Parathyroid adenoma (tissue), 2 donors: Measurements from ENCODE around the gene KCNQ1.

Source experiments
- H2AFZ ChIP-seq: fragments of 300-600 bp; sonication (generic); one replicate; pipeline ENCODE4 v1.7.0; 2017; ENCODE audit warnings: antibody characterized with exemption, mild to moderate bottlenecking
- H3K27ac ChIP-seq: fragments of 300-600 bp; sonication (generic); one replicate; pipeline ENCODE4 v1.7.0; 2017
- H3K27me3 ChIP-seq: fragments of 300-600 bp; sonication (generic); one replicate; pipeline ENCODE4 v1.7.0; 2017; ENCODE audit warnings: low read length; ENCODE audit not compliant: control insufficient read depth, insufficient read depth
- H3K36me3 ChIP-seq: fragments of 300-600 bp; sonication (generic); one replicate; pipeline ENCODE4 v1.7.0; 2017; ENCODE audit warnings: low read length; ENCODE audit not compliant: control insufficient read depth, insufficient read depth
- H3K4me1 ChIP-seq: fragments of 300-600 bp; sonication (generic); one replicate; pipeline ENCODE4 v1.7.0; 2017; ENCODE audit warnings: control low read depth
- H3K4me2 ChIP-seq: fragments of 300-600 bp; sonication (generic); one replicate; pipeline ENCODE4 v1.7.0; 2017; ENCODE audit warnings: low read length
- H3K4me3 ChIP-seq: fragments of 300-600 bp; sonication (generic); one replicate; pipeline ENCODE4 v1.7.0; 2017; ENCODE audit warnings: low read depth, low read length
- H3K79me2 ChIP-seq: fragments of 300-600 bp; sonication (generic); one replicate; pipeline ENCODE4 v1.7.0; 2017; ENCODE audit warnings: control low read depth
- H3K9ac ChIP-seq: fragments of 300-600 bp; sonication (generic); one replicate; pipeline ENCODE4 v1.7.0; 2017; ENCODE audit warnings: mild to moderate bottlenecking
- H3K9me3 ChIP-seq: fragments of 300-600 bp; sonication (generic); one replicate; pipeline ENCODE4 v1.7.0; 2017; ENCODE audit warnings: low read length; ENCODE audit not compliant: control insufficient read depth
- CTCF ChIP-seq: fragments of 300-600 bp; sonication (generic); IDR thresholded peaks from one replicate; pipeline ENCODE4 v1.7.0; 2017; ENCODE audit warnings: antibody characterized with exemption, mild to moderate bottlenecking
- donor health status: primary hyperparathyroidism.

The KCNQ1 gene

GRCh38 chr11:2426826-2427521 is 17.8 kb upstream of the KCNQ1 start:
- Histone ChIP-seq H3K9ac (no peak overlapping the region), H3K36me3 (no peaks in the 10 kb centered on the region), H3K27me3 (no peaks in the 10 kb centered on the region), H3K4me2 (no peak overlapping the region), H3K79me2 (no peaks in the 10 kb centered on the region), H2AFZ (no peak overlapping the region), H3K27ac (no peak overlapping the region), H3K4me3 (no peak overlapping the region), H3K9me3 (no peaks in the 10 kb centered on the region), H3K4me1 (no peaks in the 10 kb centered on the region)
- no peak for TF ChIP-seq CTCF

- no peak for TF ChIP-seq CTCF
These were observed 17.0 kb upstream of the KCNQ1 start for GRCh38 chr11:2427721-2428321.

GRCh38 chr11:2428322-2428795 is 16.4 kb upstream of the KCNQ1 start:
- Histone ChIP-seq H3K9ac (no peak overlapping the region), H3K27me3 (no peaks in the 10 kb centered on the region), H3K4me2 (no peak overlapping the region), H3K36me3 (no peaks in the 10 kb centered on the region), H2AFZ (no peak overlapping the region), H3K27ac (no peak overlapping the region), H3K4me1 (no peaks in the 10 kb centered on the region), H3K79me2 (no peaks in the 10 kb centered on the region), H3K4me3 (no peak overlapping the region), H3K9me3 (no peaks in the 10 kb centered on the region)
- peak; percentile 87 for TF ChIP-seq CTCF

More at GRCh38 chr11:2427721-2428321, 17.0 kb upstream of the KCNQ1 start:
- no peaks in the 10 kb centered on the region for H3K27me3 ChIP-seq
- no peaks in the 10 kb centered on the region for H3K4me1 ChIP-seq
- no peak overlapping the region for H2AFZ ChIP-seq
- no peaks in the 10 kb centered on the region for H3K36me3 ChIP-seq
- H3K79me2 ChIP-seq, result no peaks in the 10 kb centered on the region
- no peak overlapping the region for H3K9ac ChIP-seq
- H3K4me2 ChIP-seq, result no peak overlapping the region
- no peaks in the 10 kb centered on the region for H3K9me3 ChIP-seq
- H3K27ac ChIP-seq, result no peak overlapping the region
- no peak overlapping the region for H3K4me3 ChIP-seq

GRCh38 chr11:2431395-2431794 is 13.4 kb upstream of the KCNQ1 start:
- no peak for TF ChIP-seq CTCF
- Histone ChIP-seq H3K36me3 (no peaks in the 10 kb centered on the region), H3K9ac (no peak overlapping the region), H3K27me3 (no peaks in the 10 kb centered on the region), H3K27ac (no peak overlapping the region), H3K4me1 (no peaks in the 10 kb centered on the region), H3K4me3 (no peak overlapping the region), H3K4me2 (no peak overlapping the region), H2AFZ (no peak overlapping the region), H3K79me2 (no peaks in the 10 kb centered on the region), H3K9me3 (no peaks in the 10 kb centered on the region)
